Testis (tissue), 3 donors: ENCODE data around the gene PPP1R7. TPM values are rescaled to one million over a fixed set of nuclear protein-coding genes. Genes with fewer than 3 reads are reported as not detected.

ENCODE experiments used
- DNase-seq: peaks from one replicate; pipeline ENCODE4 v3.0.0-alpha.2; 2019
- H3K27ac ChIP-seq, 2 donors: fragments of 200-600 bp; sonication (generic); one replicate each; pipeline ENCODE4 v1.5.1; 2019
- H3K27me3 ChIP-seq: fragments of 200-600 bp; sonication (generic); one replicate; pipeline ENCODE4 v1.5.1; 2019
- H3K36me3 ChIP-seq: fragments of 200-600 bp; sonication (generic); one replicate; pipeline ENCODE4 v1.5.1; 2017; ENCODE audit warnings: low read depth; ENCODE audit errors: missing control alignments
- H3K4me1 ChIP-seq: fragments of 200-600 bp; sonication (generic); one replicate; pipeline ENCODE4 v1.5.1; 2019
- H3K4me3 ChIP-seq, 2 donors: fragments of 200-600 bp; sonication (generic); one replicate each; pipeline ENCODE4 v1.5.1; 2017 to 2019
- H3K9me3 ChIP-seq: fragments of 200-600 bp; sonication (generic); one replicate; pipeline ENCODE4 v1.5.1; 2017
- CTCF ChIP-seq, 3 experiments: fragments of 450-650 bp in 2 of 3; fragments of 200-600 bp in 1 of 3; sonication (generic) in 1 of 3; IDR thresholded peaks; one replicate each; pipeline ENCODE4 v1.5.1; 2016 to 2019; ENCODE audit warnings: antibody characterized with exemption in 3 of 3, mild to moderate bottlenecking in 2 of 3, moderate library complexity in 1 of 3
- POLR2A ChIP-seq: fragments of 450-650 bp; IDR thresholded peaks from one replicate; pipeline ENCODE4 v1.6.1; 2017; ENCODE audit warnings: antibody characterized with exemption, mild to moderate bottlenecking, moderate library complexity
- WGBS, 2 donors: methylation state at CpG; one replicate each; pipeline ENCODE4 v1.1.5; 2018; 5-methylcytosine and 5-hydroxymethylcytosine counted together
- intact Hi-C: fragments of 100-400 bp; cut with DNase I; formaldehyde crosslinking; loops from one replicate; pipeline ENCODE4 v1.15.1; 2023; ENCODE audit warnings: low total_unique reads
- polyA plus RNA-seq: library from polyadenylated mRNA; stranded (reverse); fragments of 350-450 nt; fragmentation: Illumina TruSeq; extraction: RNeasy Lipid Tissue Mini Kit (QIAGEN cat#74804); gene quantifications from one replicate; pipeline ENCODE4 v1.2.3, GENCODE V29; 2014; ENCODE audit warnings: low read depth, low replicate concordance; ENCODE audit not compliant: insufficient read depth
- total RNA-seq, 2 donors: library from RNA; depleted of rRNA; stranded (reverse); fragments of >200 nt; gene quantifications; one replicate each; pipeline ENCODE4 v1.2.3, GENCODE V29; 2016

PPP1R7 gene
- total and polyA plus RNA-seq, 3 donors from 2014 or later, result 100 to 358 (median 139) TPM

GRCh38 chr2:241131531-241131930, 18.7 kb upstream of the PPP1R7 start:
- no peak overlapping the region for H3K27ac ChIP-seq
- 96% methylated on average over 7 of the region's 7 CpGs for WGBS, 2 donors
- no peaks in the 10 kb centered on the region for H3K27me3 ChIP-seq
- peaks cover 27% of the 10 kb centered on the region for H3K4me1 ChIP-seq
- H3K36me3 ChIP-seq, result no peaks in the 10 kb centered on the region
- DNase-seq, result no peak
- intact Hi-C loops, result no loop called here
- no peak overlapping the region for H3K4me3 ChIP-seq
- TF ChIP-seq CTCF (IDR thresholded peaks at IDR 0.05) (no peak), POLR2A (no peak)
- H3K9me3 ChIP-seq, result no peaks in the 10 kb centered on the region

GRCh38 chr2:241132538-241133435, 17.5 kb upstream of the PPP1R7 start:
- Histone ChIP-seq H3K27ac (no peak overlapping the region), H3K4me3 (no peak overlapping the region), H3K36me3 (no peaks in the 10 kb centered on the region), H3K4me1 (peaks cover 37% of the 10 kb centered on the region), H3K27me3 (no peaks in the 10 kb centered on the region), H3K9me3 (no peaks in the 10 kb centered on the region)
- 77 to 80% methylated on average over 12 to 14 of the region's 14 CpGs for WGBS, 2 donors
- intact Hi-C loops, result no loop called here
- DNase-seq, result no peak
- TF ChIP-seq CTCF (IDR thresholded peaks at IDR 0.05), result no peak
- TF ChIP-seq POLR2A, result no peak

- no peak for DNase-seq
- Histone ChIP-seq H3K9me3 (no peaks in the 10 kb centered on the region), H3K27me3 (no peaks in the 10 kb centered on the region), H3K27ac (no peak overlapping the region), H3K36me3 (no peaks in the 10 kb centered on the region), H3K4me3 (no peak overlapping the region), H3K4me1 (peaks cover 37% of the 10 kb centered on the region)
- 93 to 98% methylated on average over 10 of the region's 10 CpGs for WGBS, 2 donors
- intact Hi-C loops, result no loop called here
- TF ChIP-seq CTCF (IDR thresholded peaks at IDR 0.05), result no peak
- TF ChIP-seq POLR2A, result no peak
These were observed 16.8 kb upstream of the PPP1R7 start for GRCh38 chr2:241133436-241133820.

- H3K4me1 ChIP-seq, result peaks cover 37% of the 10 kb centered on the region
- no peak overlapping the region for H3K4me3 ChIP-seq
- no peaks in the 10 kb centered on the region for H3K9me3 ChIP-seq
- DNase-seq, result no peak
- TF ChIP-seq CTCF (IDR thresholded peaks at IDR 0.05), result no peak
- TF ChIP-seq POLR2A, result no peak
- H3K27ac ChIP-seq, result no peak overlapping the region
- intact Hi-C loops, result no loop called here
- H3K27me3 ChIP-seq, result no peaks in the 10 kb centered on the region
- 85 to 86% methylated on average over 1 to 7 of the region's 7 CpGs for WGBS, 2 donors
- H3K36me3 ChIP-seq, result no peaks in the 10 kb centered on the region
These were observed 15.6 kb upstream of the PPP1R7 start for GRCh38 chr2:241134711-241135110.

GRCh38 chr2:241135737-241136136, 14.5 kb upstream of the PPP1R7 start:
- intact Hi-C loops, result no loop called here
- DNase-seq, result peak; percentile 71
- no peaks in the 10 kb centered on the region for H3K9me3 ChIP-seq

More at GRCh38 chr2:241135737-241136136, 14.5 kb upstream of the PPP1R7 start:
- no peaks in the 10 kb centered on the region for H3K36me3 ChIP-seq
- no peaks in the 10 kb centered on the region for H3K27me3 ChIP-seq
- H3K27ac ChIP-seq, result peak overlapping the region; percentile 47 to 53
- H3K4me3 ChIP-seq, result no peak overlapping the region
- TF ChIP-seq CTCF (IDR thresholded peaks at IDR 0.05), result no peak
- no peak for TF ChIP-seq POLR2A
- WGBS, 2 donors, result 57 to 71% methylated on average over 7 to 9 of the region's 9 CpGs
- H3K4me1 ChIP-seq, result peaks cover 37% of the 10 kb centered on the region
